AG08395 (cell line): ENCODE results near the gene RNF220.
"Not testable (repeated sequence)": the region's sequence is repeated elsewhere in the genome, so short reads cannot be mapped to it uniquely, and the experiment has no call there.

Experiments
- DNase-seq: peaks from one replicate; pipeline ENCODE4 v3.0.0; 2012; ENCODE audit warnings: mixed read lengths, low spot score

The RNF220 gene

DNA sequence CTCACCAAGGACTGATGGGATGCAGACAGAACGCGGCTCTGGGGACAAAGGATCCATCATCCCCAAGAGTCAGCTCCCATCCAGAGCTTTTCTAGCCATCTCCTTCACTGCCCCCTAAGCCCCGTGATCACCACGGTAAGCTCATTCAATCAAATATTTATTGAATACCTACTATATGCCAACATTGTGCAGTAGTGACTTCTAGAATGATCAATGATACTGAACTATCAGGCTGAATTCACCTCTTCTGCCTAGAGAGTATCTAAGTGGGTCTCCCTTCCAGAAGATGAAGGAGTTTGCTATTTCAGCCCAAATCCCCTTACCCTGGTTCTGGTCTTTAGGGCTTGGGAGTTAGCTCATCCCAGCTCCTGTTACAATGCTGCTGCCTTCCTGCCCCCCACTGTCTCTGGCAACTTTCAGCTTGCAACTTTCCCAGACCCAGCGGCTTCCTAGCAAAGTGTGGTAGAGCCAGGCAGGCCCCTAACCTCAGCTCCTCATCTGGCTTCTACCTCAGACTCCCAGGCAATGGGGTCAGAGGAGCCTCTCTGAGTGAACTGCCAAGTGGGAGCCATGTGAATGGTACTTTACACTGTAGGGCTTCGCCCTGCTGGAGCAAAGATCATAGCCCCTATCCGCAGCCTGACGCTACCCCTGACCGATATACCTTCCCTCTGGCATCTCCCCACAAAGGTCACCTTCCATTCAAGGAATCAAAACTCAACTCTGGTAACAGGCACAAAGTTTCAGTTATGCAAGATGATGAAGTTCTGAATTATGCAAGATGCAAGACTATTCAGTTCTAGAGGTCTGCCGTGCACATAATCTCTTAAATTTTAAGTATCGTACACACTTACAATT, 248.3 kb downstream of the RNF220 start:
- no peak for DNase-seq

GRCh38 chr1:44654621-44655187, 249.6 kb downstream of the RNF220 start:
- DNase-seq = no peak

DNA sequence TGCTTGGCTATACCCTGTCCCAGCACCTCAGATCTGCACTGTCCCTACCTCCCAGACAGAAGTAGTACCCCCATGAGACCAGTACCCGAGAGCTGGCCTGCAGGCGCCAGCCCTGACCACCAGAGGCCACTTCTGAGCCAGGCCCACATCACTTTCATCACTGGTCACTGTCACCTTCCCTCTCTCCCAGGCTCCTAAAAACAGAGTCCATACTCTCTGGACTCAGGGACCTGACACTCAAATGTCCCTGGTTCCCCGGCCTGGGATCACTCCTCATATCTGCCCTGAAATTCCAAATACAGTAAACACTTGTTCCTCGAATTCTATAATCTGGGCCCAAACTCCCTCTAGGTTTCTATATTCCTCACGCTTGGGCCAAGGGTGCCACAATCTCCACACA, 250.6 kb downstream of the RNF220 start:
- DNase-seq = peak; percentile 59

DNA sequence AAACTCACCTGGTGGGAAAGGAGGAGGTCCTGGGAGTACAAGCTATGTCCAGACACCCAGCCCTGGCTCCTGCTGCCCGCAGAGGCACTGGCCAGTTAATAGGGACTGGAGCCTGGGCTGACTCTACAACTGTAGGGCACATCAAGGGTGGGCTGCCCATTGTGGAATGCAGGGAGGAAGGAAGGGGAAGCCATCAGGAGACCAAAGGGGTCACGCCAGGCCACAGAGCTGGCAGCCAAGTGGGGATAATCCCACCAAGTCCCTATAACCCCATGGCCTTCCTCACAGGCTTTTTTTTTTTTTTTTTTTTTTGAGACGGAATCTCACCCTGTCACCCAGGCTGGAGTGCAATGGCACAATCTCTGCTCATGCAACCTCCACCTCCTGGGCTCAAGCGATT, 254.5 kb downstream of the RNF220 start:
- DNase-seq = no peak

GRCh38 chr1:44660176-44660575, 255.1 kb downstream of the RNF220 start:
- no peak for DNase-seq

GRCh38 chr1:44661781-44662682, 257.0 kb downstream of the RNF220 start:
- no peak for DNase-seq

GRCh38 chr1:44662683-44663030, 257.6 kb downstream of the RNF220 start:
- no peak for DNase-seq

- DNase-seq = no peak
Observed at GRCh38 chr1:44663417-44663816, 258.4 kb downstream of the RNF220 start.

DNA sequence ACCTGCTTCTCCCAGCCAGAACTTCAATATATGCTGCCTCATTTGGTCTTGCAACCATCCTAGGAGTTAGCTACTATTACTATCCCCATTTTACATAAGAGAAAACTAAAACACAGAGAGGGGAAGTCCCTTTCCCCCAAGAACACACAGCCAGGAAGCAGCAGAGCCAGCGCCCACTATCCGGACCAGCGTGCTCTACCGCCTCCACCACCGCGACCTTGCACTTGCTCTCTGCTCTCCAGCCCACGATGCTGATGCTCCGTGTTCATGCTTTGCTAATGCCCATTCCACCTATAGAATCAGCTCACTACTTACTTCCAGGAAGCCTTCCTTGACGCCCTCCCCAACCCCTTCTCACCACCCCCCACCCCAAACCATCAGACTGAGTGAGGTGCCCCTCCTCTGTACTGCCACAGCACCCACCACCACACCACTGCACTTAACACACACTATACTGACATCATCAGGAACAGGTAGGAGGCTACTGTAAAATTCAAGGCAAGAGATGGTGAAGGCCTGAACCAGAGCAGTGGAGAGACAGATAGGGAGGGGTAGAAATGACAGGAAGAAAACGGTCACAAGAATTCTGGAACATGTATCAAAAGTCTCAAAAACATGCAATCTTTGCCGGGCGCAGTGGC, 259.8 kb downstream of the RNF220 start:
- no peak for DNase-seq

DNA sequence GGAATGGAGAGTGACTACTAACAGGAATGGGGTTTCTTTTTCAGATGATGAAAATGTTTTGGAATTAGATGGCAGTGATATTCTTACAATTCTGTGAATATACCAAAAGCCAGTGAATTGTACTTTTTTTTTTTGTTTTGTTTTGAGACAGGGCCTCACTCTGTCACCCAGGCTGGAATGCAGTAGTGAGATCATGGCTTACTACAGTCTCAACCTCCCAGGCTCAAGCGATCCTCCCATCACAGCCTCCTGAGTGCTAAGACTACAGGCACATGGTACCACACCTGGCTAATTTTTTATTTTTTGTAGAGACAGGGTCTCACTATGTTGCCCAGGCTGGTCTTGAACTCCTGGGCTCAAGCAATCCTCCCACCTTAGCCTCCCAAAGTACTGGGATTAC, 261.7 kb downstream of the RNF220 start:
- DNase-seq = not testable (repeated sequence)

DNA sequence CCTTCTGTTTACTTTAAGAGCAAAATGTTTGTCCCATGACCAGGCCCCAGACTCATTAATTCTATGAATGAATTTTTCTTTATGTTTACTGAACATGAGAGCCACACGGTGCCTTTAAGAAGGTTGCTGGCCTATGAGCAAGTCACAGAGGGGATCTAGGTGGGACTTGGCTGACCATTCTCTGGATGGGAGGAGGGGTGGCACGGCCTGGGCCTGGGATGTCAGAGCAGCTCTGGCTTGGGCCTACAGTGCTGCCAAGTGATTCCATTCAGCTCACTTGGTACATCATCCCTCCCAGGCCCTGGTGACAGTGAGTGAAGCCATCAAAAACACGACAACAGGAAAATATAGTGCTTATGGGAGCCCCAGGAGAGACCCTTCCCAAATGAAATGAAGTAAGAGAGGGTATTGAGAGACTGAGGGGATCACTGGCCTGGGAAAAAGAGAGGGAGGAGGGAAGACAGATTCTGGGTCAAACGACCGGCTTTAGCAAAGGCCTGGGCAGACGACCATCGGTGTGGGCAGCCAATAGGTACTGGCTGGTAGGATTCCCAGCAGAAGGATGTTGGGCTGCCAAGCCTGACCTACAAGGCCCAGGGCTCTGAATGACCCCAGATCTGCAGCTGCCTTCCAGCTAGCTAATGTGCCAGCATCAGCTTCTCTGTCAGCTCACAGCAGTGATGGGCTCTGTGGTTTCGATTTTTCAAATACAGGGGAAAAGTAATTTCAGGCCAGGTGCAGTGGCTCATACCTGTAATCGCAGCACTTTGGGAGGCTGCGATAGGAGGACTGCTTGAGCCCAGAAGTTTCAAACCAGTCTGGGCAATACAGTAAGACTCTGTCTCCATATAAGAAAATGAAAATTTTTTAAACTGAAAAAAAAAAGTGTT, 265.9 kb downstream of the RNF220 start:
- DNase-seq = no peak

DNA sequence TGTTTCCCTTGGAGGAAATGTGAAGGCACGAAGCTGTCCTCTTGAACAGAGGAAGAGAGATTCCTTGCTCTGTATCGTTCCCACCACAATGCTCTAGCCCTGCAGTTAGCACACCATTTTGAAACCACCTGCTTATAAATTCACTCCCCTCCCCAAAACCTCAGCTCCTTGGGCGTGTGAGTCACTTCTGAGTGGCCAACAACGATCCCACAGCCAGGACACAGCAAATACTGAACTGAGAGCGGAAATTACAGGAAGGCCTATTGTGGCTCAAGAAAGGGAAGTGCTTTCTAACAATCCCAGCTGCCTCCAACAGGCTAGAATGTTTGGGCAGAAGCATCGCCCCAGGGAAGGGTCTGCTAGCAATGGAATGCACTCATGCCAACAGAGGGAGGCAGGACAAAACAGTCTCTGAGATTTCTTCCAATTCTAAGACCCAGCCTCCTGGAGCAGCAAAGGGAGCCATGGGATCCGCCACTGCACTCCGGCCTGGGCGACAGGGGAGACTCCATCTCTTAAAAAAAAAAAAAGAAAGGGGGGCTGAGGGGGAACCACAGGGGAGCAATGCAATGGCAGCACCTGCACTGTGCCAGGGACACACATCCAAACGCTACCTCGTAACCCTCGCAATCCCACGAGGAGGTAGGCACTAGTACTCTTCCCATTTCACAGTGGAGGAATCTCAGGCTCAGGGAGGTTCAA, 267.4 kb downstream of the RNF220 start:
- no peak for DNase-seq

- DNase-seq = no peak
Observed at GRCh38 chr1:44672961-44673674, 268.1 kb downstream of the RNF220 start.

DNA sequence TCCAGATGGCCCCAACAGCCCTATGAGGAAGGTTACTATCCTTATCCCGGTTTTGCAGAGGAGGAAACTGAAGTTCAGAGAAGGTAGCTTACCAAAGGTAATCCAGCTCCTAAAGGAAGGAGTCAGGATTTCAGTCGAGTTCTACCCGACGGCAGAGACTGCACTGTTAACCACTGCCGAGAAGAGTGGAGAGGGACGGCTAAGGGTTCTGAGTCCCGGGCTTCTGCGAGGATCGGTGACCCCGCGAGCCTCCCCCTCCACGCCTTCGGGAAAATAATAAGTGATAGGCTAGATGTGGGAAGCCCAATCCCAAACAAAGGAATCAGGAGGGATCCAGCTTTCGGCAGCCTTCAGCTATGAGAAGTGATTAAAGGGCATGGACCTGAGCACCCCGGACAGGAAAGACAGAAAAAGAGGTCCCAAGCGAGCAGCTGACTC, 268.6 kb downstream of the RNF220 start:
- peak; percentile 15 for DNase-seq

DNA sequence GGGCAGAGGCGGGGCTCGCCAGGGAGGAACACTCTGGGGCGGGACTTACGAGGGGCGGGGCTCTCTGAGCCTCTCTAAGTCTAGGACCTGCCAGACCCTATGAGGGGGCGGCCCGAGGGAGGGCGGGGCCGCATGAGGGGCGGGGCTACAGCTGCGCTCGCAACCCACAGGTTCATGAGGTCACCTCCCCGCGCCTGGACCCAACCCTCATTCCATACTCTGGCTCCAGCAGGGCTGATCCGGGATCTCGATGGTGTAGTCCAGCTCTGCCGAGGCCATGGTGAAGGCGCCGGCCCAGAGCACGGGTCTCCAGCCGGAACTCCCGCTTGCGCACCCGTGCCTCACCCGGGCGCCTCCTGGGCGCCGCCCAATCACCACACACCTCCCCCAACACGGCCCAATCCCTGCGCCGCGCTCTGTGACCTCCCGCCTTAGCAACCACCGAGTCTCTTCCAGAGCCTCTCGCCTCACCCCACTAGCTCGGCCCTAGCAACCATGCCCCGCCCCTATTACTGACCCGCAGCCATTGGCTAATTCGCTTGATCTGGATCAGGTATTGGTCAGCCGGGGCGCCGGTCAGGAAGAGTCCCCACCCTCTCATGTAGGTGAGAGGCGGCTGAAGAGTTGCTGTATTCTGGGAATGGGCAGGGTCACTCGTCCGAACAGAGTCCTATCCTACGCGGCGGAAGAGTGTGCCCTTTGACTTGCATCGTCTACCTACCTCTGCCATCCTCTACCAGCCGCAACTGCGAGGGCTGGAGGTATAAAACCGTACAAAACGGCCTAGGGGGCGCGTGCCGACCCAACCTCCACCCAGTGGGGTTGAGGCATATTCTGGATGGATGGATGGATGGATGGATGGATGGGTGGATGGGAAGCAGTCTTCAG, 269.3 kb downstream of the RNF220 start, which contains the start of the genes ARMH1 and TMEM53:
Gene ARMH1, plus strand, starts transcription at position 602 of the 888 bp plus-strand sequence. CDS start 14,984 bp downstream, outside the sequence.
Gene TMEM53, minus strand, starts transcription at position 369 of the 888 bp plus-strand sequence. Its CDS starts 90 bp downstream, at position 279.
- DNase-seq = peak; percentile 99

- DNase-seq = no peak
Observed at GRCh38 chr1:44675186-44675585, 270.1 kb downstream of the RNF220 start.

DNA sequence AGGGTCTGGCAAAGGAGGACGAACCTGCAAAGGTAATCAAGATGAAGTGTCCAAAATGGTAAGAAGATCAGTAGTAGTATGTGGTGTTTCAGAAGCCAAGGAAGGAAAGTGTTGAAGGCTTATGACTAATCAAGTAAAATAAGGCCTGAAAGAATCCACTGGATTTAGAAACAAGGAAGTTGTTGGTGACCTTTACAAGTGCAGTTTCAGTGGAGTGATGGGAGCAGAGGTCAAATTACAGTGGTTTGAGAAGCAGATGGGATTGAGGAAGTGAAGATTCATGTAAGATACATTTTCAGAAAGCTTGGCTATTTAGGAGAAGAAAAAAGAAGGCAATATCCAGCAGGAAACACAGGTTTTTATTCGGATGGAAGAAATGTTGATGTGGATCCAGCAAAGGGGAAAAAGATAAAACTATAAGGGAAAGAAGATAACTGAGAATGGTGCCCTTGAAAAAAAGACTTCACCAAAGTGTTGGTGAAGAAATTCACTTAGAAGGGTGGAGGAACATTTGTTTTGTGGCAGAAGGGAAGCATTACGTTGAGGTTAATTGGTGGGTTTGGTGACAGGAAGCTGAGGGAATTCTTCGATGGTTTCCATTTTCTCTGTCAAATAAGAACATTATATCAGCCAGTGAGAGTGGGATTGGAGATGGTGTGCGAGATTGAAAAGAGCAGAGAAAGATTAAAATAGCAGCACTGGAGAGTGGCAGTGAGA, 271.6 kb downstream of the RNF220 start:
- no peak for DNase-seq
